Adrenal gland (tissue), 5 donors: ENCODE measurements around the gene HECW1.

ENCODE experiments used
- POLR2A ChIP-seq, 2 donors: fragments of 450-650 bp; IDR thresholded peaks; one replicate each; pipeline ENCODE4 v1.6.1; 2017; ENCODE audit warnings: antibody characterized with exemption in 2 of 2, mild to moderate bottlenecking in 2 of 2, moderate library complexity in 1 of 2
- TF ChIP-seq, protein P1 (sequence below), 6 experiments: fragments of 450-650 bp in 4 of 6; fragments of 200-600 bp in 2 of 6; sonication (generic) in 1 of 6; IDR thresholded peaks; 1 replicate in 5 of 6; 2 replicates in 1 of 6; pipeline versions ENCODE4 v1.5.1 to v1.8.0; 2016 to 2021; ENCODE audit warnings: antibody characterized with exemption in 6 of 6, mild to moderate bottlenecking in 2 of 6, moderate library complexity in 1 of 6
- donor health status: DM: no; HTN: no; CAD: no.

DNA sequence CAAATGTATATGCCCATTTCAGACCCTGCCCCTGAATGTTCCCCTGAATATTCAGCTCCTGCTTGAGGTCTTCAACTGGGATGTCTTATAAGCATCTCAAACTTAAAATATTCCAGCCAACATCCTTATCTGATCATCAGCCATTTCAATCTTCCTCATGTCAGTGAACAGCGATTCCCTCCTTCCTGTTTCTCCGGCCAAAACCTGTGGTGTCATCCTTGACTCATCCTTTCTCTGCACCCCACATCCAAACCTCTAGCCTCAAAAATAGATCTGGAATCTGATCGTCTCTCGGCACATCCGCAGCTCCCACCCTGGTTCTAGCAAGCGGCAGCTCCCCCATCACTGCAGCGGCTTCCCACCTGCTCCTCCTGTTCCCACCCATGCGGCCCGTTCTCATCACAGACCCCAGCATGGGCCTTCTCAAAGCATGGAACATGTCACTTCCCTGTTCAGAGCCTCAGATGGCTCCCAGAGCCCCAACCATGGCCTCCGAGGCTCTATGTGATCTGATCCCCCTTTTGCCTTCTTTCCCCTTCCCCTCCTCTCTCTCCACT is 165.7 kb downstream of the HECW1 start:
- TF ChIP-seq, protein P1, sequence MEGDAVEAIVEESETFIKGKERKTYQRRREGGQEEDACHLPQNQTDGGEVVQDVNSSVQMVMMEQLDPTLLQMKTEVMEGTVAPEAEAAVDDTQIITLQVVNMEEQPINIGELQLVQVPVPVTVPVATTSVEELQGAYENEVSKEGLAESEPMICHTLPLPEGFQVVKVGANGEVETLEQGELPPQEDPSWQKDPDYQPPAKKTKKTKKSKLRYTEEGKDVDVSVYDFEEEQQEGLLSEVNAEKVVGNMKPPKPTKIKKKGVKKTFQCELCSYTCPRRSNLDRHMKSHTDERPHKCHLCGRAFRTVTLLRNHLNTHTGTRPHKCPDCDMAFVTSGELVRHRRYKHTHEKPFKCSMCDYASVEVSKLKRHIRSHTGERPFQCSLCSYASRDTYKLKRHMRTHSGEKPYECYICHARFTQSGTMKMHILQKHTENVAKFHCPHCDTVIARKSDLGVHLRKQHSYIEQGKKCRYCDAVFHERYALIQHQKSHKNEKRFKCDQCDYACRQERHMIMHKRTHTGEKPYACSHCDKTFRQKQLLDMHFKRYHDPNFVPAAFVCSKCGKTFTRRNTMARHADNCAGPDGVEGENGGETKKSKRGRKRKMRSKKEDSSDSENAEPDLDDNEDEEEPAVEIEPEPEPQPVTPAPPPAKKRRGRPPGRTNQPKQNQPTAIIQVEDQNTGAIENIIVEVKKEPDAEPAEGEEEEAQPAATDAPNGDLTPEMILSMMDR (IDR thresholded peaks at IDR 0.05) = no peak
- no peak for TF ChIP-seq POLR2A (IDR thresholded peaks at IDR 0.05)
